ENCODE results near the gene FOXN3. TPM values are rescaled to one million over a fixed set of nuclear protein-coding genes. Genes with fewer than 3 reads are reported as not detected.
A peak's percentile ranks its signal among the peaks of the same experiment; 100 is the strongest.

FOXN3 gene
- polyA plus RNA-seq, 1 donor (not counting 4 experiments of a cell fraction or from before 2014, with no cell fraction given), result 10.2 TPM

GRCh38 chr14:89270439-89271227, 146.4 kb downstream of the FOXN3 start:
- Histone ChIP-seq H3K27ac (ENCODE audit: control insufficient read depth, insufficient read depth, low read length) (no peak overlapping the region), H3K4me2 (ENCODE audit: control insufficient read depth, extremely low read depth, insufficient read depth, low read depth, low read length) (no peak overlapping the region), H3K79me2 (ENCODE audit: control insufficient read depth, insufficient read depth, low read length) (no peaks in the 10 kb centered on the region), H3K9me1 (ENCODE audit: control insufficient read depth, extremely low read depth, insufficient read depth, low read length) (no peaks in the 10 kb centered on the region), H3K27me3 (ENCODE audit: control insufficient read depth, extremely low read depth, insufficient read depth, low read length) (no peaks in the 10 kb centered on the region), H3K9me3 (ENCODE audit: control insufficient read depth, low read depth, low read length) (no peaks in the 10 kb centered on the region), H3K4me1 (ENCODE audit: control insufficient read depth, extremely low read depth, insufficient read depth, low read length) (peaks cover 2% of the 10 kb centered on the region), H3K36me3 (ENCODE audit: control insufficient read depth in 2 of 2, extremely low read depth in 1 of 2, insufficient read depth in 2 of 2, low read length in 2 of 2) (peaks cover 0 to 1% of the 10 kb centered on the region in 2 experiments), H3K9ac (ENCODE audit: control insufficient read depth, extremely low read depth, insufficient read depth, low read length) (no peak overlapping the region), H3K4me3 (ENCODE audit: control insufficient read depth in 2 of 3, extremely low read depth in 1 of 3, insufficient read depth in 2 of 3, low read depth in 1 of 3, low read length in 3 of 3) (no peak overlapping the region), H4K20me1 (ENCODE audit: control insufficient read depth, extremely low read depth, insufficient read depth, low read length) (no peaks in the 10 kb centered on the region), H2AFZ (ENCODE audit: control insufficient read depth, low read length) (no peak overlapping the region)
- DNase-seq (ENCODE audit: low read depth, low spot score) (no peak), FAIRE-seq (no peak)
- dilution Hi-C loops (cut with MboI; ENCODE audit: extremely low pct_ligation_motif_present, low sequenced_read_pairs), result no loop called here
- TF ChIP-seq, protein P1, sequence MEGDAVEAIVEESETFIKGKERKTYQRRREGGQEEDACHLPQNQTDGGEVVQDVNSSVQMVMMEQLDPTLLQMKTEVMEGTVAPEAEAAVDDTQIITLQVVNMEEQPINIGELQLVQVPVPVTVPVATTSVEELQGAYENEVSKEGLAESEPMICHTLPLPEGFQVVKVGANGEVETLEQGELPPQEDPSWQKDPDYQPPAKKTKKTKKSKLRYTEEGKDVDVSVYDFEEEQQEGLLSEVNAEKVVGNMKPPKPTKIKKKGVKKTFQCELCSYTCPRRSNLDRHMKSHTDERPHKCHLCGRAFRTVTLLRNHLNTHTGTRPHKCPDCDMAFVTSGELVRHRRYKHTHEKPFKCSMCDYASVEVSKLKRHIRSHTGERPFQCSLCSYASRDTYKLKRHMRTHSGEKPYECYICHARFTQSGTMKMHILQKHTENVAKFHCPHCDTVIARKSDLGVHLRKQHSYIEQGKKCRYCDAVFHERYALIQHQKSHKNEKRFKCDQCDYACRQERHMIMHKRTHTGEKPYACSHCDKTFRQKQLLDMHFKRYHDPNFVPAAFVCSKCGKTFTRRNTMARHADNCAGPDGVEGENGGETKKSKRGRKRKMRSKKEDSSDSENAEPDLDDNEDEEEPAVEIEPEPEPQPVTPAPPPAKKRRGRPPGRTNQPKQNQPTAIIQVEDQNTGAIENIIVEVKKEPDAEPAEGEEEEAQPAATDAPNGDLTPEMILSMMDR (optimal IDR thresholded peaks at IDR 0.05 in 1 of 3, IDR thresholded peaks at IDR 0.05 in 1 of 3, conservative IDR thresholded peaks at IDR 0.05 in 1 of 3; ENCODE audit: extremely low read depth in 1 of 3, insufficient read depth in 2 of 3, low read length in 3 of 3), result no peak
- TF ChIP-seq EZH2 (IDR thresholded peaks at IDR 0.05; ENCODE audit: low read length), result no peak

DNA sequence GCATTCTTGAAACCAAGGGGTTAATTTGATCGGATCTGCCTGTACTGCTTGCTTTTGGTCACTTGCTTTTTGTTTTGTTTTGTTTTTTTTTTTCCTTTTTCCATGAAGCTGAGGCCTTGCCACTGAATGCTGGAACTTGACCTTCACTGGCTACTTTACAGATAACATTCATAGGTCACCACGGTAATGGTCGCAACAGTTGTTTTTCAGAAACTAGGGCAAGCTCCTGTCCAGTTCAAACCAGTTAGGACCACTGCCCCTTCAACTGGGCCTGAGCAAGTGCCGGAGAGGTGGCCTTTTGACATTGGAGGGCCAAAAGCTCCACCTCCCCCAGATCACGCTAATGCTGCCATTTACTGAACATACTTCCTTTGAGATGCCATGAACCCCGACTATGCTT, 147.6 kb downstream of the FOXN3 start:
- H3K79me2 ChIP-seq (ENCODE audit: control insufficient read depth, insufficient read depth, low read length), result no peaks in the 10 kb centered on the region
- H4K20me1 ChIP-seq (ENCODE audit: control insufficient read depth, extremely low read depth, insufficient read depth, low read length), result no peaks in the 10 kb centered on the region
- no peak overlapping the region for H2AFZ ChIP-seq (ENCODE audit: control insufficient read depth, low read length)
- DNase-seq (ENCODE audit: low read depth, low spot score) (no peak), FAIRE-seq (peak; percentile 17)
- H3K27ac ChIP-seq (ENCODE audit: control insufficient read depth, insufficient read depth, low read length), result no peak overlapping the region
- no peak overlapping the region for H3K9ac ChIP-seq (ENCODE audit: control insufficient read depth, extremely low read depth, insufficient read depth, low read length)
- peaks cover 2% of the 10 kb centered on the region for H3K4me1 ChIP-seq (ENCODE audit: control insufficient read depth, extremely low read depth, insufficient read depth, low read length)
- H3K27me3 ChIP-seq (ENCODE audit: control insufficient read depth, extremely low read depth, insufficient read depth, low read length), result no peaks in the 10 kb centered on the region
- no peaks in the 10 kb centered on the region for H3K36me3 ChIP-seq (ENCODE audit: control insufficient read depth in 2 of 2, extremely low read depth in 1 of 2, insufficient read depth in 2 of 2, low read length in 2 of 2)
- no peaks in the 10 kb centered on the region for H3K9me1 ChIP-seq (ENCODE audit: control insufficient read depth, extremely low read depth, insufficient read depth, low read length)
- TF ChIP-seq, protein P1 (optimal IDR thresholded peaks at IDR 0.05 in 1 of 3, IDR thresholded peaks at IDR 0.05 in 1 of 3, conservative IDR thresholded peaks at IDR 0.05 in 1 of 3; ENCODE audit: extremely low read depth in 1 of 3, insufficient read depth in 2 of 3, low read length in 3 of 3), result no peak
- TF ChIP-seq EZH2 (IDR thresholded peaks at IDR 0.05; ENCODE audit: low read length), result no peak
- H3K4me3 ChIP-seq (ENCODE audit: control insufficient read depth in 2 of 3, extremely low read depth in 1 of 3, insufficient read depth in 2 of 3, low read depth in 1 of 3, low read length in 3 of 3), result no peak overlapping the region
- no peak overlapping the region for H3K4me2 ChIP-seq (ENCODE audit: control insufficient read depth, extremely low read depth, insufficient read depth, low read depth, low read length)
- no peaks in the 10 kb centered on the region for H3K9me3 ChIP-seq (ENCODE audit: control insufficient read depth, low read depth, low read length)
- dilution Hi-C loops (cut with MboI; ENCODE audit: extremely low pct_ligation_motif_present, low sequenced_read_pairs), result no loop called here
